GM18508 (cell line): ENCODE results near the gene OSR1.
"Not testable (repeated sequence)": the region's sequence is repeated elsewhere in the genome, so short reads cannot be mapped to it uniquely, and the experiment has no call there.

Experiments used
- ATAC-seq: cut with Tn5 transposase; IDR thresholded peaks from one replicate; pipeline ENCODE4 v1.9.1; 2021; ENCODE audit warnings: moderate number of reproducible peaks; ENCODE audit not compliant: insufficient read depth, unreplicated experiment

The OSR1 gene

DNA sequence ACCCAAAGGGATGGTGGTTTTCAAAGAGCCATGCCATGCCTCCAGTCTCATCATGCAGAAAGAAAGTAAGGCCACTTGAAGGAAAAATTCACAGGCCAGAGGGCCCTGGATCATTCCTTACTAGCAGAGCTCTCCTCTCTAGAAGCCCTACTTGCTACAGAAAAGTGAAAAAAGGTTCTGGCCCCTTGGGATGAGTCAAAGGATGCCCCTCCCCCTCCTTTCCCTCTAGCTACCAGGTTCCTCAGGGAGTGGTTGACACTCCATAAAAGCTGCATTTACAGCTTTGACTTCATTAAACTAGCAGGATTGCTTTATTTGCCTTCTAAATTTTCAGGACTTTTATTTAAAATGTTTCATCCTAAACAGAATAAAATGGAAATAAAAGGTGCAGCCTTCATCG is 21.2 kb downstream of the OSR1 start:
- ATAC-seq: no peak

DNA sequence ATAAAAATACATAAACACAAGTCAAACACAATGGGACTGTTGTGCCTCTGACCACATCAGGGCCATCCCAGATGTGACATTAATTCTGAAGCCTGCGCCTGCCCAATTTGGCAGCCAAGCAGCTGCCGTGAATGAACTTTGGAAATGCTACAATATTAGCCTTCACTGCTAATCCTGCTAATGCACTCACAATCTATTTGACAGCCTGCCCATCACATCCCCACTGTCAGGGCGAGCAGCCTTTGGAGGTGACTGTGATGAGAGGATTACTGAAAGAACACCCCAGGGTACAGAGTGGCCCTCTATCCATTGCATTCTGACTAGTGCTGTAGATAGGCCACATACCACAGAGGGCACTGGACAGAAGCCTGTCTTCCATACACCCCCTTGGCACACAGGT is 21.6 kb downstream of the OSR1 start:
- ATAC-seq: no peak

DNA sequence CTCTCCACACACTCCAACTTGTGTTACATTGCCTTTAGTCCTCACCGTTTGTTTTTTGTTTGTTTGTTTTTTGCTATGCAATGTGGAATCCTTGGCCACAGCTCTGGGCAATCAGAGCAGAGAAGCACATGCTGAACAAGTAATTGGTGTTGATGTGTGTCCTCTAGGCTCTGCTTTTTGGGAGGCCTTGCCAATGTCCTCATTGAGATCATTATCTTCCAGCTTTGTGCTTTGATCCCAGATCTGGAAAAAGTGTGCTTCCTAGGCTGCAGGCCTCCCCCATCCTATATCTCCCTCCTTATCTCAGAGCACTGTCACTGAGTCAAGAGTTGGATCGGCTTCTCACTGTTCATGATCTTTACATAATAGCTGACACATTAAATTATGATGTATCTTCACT is 25.9 kb downstream of the OSR1 start:
- ATAC-seq: no peak

GRCh38 chr2:19331450-19331849 is 27.0 kb downstream of the OSR1 start:
- no peak for ATAC-seq

GRCh38 chr2:19330436-19330835 is 28.0 kb downstream of the OSR1 start:
- no peak for ATAC-seq

- ATAC-seq: no peak
Observed at GRCh38 chr2:19329445-19329844, 29.0 kb downstream of the OSR1 start.

GRCh38 chr2:19327496-19327895 is 30.9 kb downstream of the OSR1 start:
- no peak for ATAC-seq

GRCh38 chr2:19321946-19322345 is 36.5 kb downstream of the OSR1 start:
- no peak for ATAC-seq

GRCh38 chr2:19320813-19321212 is 37.6 kb downstream of the OSR1 start:
- ATAC-seq: no peak

DNA sequence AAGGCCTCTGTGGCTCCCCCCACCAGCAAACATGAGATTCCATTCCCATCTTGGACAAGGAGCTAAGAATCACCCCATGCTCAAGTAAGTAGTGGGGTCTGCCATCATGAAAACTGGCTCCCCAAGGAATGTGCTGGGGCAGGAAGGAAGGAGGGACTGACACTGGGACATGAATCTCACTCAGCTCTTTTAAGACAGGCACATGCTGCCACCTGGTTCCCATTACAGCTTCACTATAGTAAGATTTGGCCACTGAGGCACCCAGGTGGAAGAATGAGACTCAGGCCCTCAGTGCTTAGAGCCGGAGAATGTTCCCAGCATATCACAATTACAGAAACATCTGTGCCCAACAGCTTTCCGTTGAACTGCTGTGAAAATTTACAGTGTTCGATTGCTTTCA is 38.7 kb downstream of the OSR1 start:
- no peak for ATAC-seq

DNA sequence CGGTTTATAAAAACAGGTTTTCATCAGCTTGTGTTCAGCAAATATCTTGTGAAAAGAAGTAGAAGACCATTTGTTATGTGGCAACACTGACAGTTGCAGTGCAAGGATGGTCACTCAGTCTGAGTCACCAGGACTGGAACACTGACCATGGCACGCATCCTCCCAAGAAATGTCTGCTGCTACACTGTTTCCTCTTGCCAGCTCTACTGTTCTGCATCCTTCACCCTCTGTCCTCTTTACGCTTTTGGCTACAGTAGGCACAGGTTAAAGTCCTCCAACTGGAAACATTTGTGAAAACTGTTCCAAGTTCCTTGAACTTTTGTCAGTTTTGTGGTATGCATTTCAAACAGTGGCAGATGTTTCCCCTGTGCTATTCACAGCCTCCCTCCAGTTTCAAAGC is 39.4 kb downstream of the OSR1 start:
- ATAC-seq: no peak

DNA sequence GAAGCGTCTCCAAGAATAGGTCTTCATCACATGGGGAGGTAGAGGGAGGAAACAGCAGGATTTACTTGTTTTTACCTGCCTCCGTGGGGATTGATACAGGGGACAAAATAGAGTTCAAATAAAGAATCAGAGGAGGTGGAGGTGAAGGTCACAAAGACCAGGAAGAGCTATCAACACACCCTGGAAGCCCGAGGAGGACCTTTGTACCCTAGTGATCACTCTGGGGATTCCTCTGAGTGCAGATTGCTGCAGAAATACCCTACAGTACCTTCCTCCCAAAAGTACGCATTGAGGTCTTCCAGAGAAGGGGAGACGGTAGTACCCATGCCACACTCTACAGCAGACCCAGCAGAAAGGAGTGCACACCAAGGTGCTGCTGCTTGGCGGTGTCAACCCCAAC is 44.9 kb downstream of the OSR1 start:
- ATAC-seq: no peak

GRCh38 chr2:19312949-19313348 is 45.5 kb downstream of the OSR1 start:
- peak; percentile 79 for ATAC-seq

DNA sequence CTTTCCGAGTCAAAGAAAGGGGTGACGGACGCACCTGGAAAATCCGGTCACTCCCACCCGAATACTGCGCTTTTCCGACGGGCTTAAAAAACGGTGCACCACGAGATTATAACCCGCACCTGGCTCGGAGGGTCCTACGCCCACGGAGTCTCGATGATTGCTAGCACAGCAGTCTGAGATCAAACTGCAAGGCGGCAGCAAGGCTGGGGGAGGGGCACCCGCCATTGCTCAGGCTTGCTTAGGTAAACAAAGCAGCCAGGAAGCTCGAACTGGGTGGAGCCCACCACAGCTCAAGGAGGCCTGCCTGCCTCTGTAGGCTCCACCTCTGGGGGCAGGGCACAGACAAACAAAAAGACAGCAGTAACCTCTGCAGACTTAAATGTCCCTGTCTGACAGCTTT is 52.4 kb downstream of the OSR1 start:
- ATAC-seq: not testable (repeated sequence)

DNA sequence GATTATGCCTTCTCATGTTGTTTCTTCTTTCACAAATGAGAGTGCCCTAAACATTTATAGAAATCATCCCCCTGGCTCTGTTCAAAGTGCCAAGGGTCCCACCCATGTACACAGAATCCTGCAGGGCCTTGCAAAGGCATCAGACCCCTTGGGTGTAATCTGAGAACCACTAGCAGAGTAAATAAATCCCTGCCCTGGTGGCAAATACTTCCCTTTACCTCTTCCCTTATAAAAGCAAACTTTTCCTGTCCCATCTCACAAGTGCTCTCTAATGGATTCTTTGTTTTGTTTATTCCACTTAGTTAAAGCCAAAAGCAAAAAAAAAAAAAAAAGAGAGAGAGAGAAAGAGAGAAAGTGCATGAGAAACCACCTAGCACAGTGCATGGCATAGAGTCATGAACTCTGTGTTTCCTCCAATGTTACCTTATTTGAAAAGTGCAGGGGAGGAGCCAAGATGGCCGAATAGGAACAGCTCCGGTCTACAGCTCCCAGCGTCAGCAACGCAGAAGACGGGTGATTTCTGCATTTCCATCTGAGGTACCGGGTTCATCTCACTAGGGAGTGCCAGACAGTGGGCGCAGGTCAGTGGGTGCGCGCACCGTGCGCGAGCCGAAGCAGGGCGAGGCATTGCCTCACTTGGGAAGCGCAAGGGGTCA is 52.9 kb downstream of the OSR1 start:
- not testable (repeated sequence) for ATAC-seq

GRCh38 chr2:19301706-19302105 is 56.7 kb downstream of the OSR1 start:
- ATAC-seq: no peak
